Parathyroid adenoma (tissue), 2 donors: Measurements from ENCODE around the gene KSR1.
A peak's percentile ranks its signal among the peaks of the same experiment; 100 is the strongest.

Source experiments
- H2AFZ ChIP-seq: fragments of 300-600 bp; sonication (generic); one replicate; pipeline ENCODE4 v1.7.0; 2017; ENCODE audit warnings: antibody characterized with exemption, mild to moderate bottlenecking
- H3K27ac ChIP-seq: fragments of 300-600 bp; sonication (generic); one replicate; pipeline ENCODE4 v1.7.0; 2017
- H3K27me3 ChIP-seq: fragments of 300-600 bp; sonication (generic); one replicate; pipeline ENCODE4 v1.7.0; 2017; ENCODE audit warnings: low read length; ENCODE audit not compliant: control insufficient read depth, insufficient read depth
- H3K36me3 ChIP-seq: fragments of 300-600 bp; sonication (generic); one replicate; pipeline ENCODE4 v1.7.0; 2017; ENCODE audit warnings: low read length; ENCODE audit not compliant: control insufficient read depth, insufficient read depth
- H3K4me1 ChIP-seq: fragments of 300-600 bp; sonication (generic); one replicate; pipeline ENCODE4 v1.7.0; 2017; ENCODE audit warnings: control low read depth
- H3K4me2 ChIP-seq: fragments of 300-600 bp; sonication (generic); one replicate; pipeline ENCODE4 v1.7.0; 2017; ENCODE audit warnings: low read length
- H3K4me3 ChIP-seq: fragments of 300-600 bp; sonication (generic); one replicate; pipeline ENCODE4 v1.7.0; 2017; ENCODE audit warnings: low read depth, low read length
- H3K79me2 ChIP-seq: fragments of 300-600 bp; sonication (generic); one replicate; pipeline ENCODE4 v1.7.0; 2017; ENCODE audit warnings: control low read depth
- H3K9ac ChIP-seq: fragments of 300-600 bp; sonication (generic); one replicate; pipeline ENCODE4 v1.7.0; 2017; ENCODE audit warnings: mild to moderate bottlenecking
- H3K9me3 ChIP-seq: fragments of 300-600 bp; sonication (generic); one replicate; pipeline ENCODE4 v1.7.0; 2017; ENCODE audit warnings: low read length; ENCODE audit not compliant: control insufficient read depth
- TF ChIP-seq, protein P1 (sequence below): fragments of 300-600 bp; sonication (generic); IDR thresholded peaks from one replicate; pipeline ENCODE4 v1.7.0; 2017; ENCODE audit warnings: antibody characterized with exemption, mild to moderate bottlenecking
- donor health status: primary hyperparathyroidism.

The KSR1 gene

GRCh38 chr17:27560668-27561067, 104.4 kb downstream of the KSR1 start:
- Histone ChIP-seq H3K4me2 (no peak overlapping the region), H3K9ac (no peak overlapping the region), H3K27me3 (no peaks in the 10 kb centered on the region), H3K4me3 (no peak overlapping the region), H3K79me2 (peaks cover 34% of the 10 kb centered on the region), H3K4me1 (no peaks in the 10 kb centered on the region), H3K27ac (peak overlapping the region; percentile 68), H3K9me3 (no peaks in the 10 kb centered on the region), H2AFZ (no peak overlapping the region), H3K36me3 (no peaks in the 10 kb centered on the region)
- TF ChIP-seq, protein P1, sequence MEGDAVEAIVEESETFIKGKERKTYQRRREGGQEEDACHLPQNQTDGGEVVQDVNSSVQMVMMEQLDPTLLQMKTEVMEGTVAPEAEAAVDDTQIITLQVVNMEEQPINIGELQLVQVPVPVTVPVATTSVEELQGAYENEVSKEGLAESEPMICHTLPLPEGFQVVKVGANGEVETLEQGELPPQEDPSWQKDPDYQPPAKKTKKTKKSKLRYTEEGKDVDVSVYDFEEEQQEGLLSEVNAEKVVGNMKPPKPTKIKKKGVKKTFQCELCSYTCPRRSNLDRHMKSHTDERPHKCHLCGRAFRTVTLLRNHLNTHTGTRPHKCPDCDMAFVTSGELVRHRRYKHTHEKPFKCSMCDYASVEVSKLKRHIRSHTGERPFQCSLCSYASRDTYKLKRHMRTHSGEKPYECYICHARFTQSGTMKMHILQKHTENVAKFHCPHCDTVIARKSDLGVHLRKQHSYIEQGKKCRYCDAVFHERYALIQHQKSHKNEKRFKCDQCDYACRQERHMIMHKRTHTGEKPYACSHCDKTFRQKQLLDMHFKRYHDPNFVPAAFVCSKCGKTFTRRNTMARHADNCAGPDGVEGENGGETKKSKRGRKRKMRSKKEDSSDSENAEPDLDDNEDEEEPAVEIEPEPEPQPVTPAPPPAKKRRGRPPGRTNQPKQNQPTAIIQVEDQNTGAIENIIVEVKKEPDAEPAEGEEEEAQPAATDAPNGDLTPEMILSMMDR = no peak

GRCh38 chr17:27562777-27563455, 106.7 kb downstream of the KSR1 start:
- Histone ChIP-seq H3K27ac (peak overlapping the region; percentile 54), H3K4me3 (no peak overlapping the region), H3K4me2 (no peak overlapping the region), H2AFZ (no peak overlapping the region), H3K9me3 (no peaks in the 10 kb centered on the region), H3K36me3 (no peaks in the 10 kb centered on the region), H3K79me2 (peaks cover 25% of the 10 kb centered on the region), H3K9ac (no peak overlapping the region), H3K27me3 (no peaks in the 10 kb centered on the region), H3K4me1 (no peaks in the 10 kb centered on the region)
- TF ChIP-seq, protein P1 = no peak

GRCh38 chr17:27563532-27563931, 107.3 kb downstream of the KSR1 start:
- H3K9ac ChIP-seq = no peak overlapping the region
- TF ChIP-seq, protein P1 = no peak
- no peak overlapping the region for H3K4me2 ChIP-seq
- H3K27ac ChIP-seq = peak overlapping the region; percentile 54
- no peaks in the 10 kb centered on the region for H3K27me3 ChIP-seq
- no peak overlapping the region for H3K4me3 ChIP-seq
- H3K4me1 ChIP-seq = no peaks in the 10 kb centered on the region
- no peak overlapping the region for H2AFZ ChIP-seq
- peaks cover 25% of the 10 kb centered on the region for H3K79me2 ChIP-seq
- H3K9me3 ChIP-seq = no peaks in the 10 kb centered on the region
- H3K36me3 ChIP-seq = no peaks in the 10 kb centered on the region

GRCh38 chr17:27564463-27564862, 108.2 kb downstream of the KSR1 start:
- peak overlapping the region; percentile 25 for H3K27ac ChIP-seq
- peaks cover 22% of the 10 kb centered on the region for H3K79me2 ChIP-seq
- no peak overlapping the region for H3K9ac ChIP-seq
- no peaks in the 10 kb centered on the region for H3K4me1 ChIP-seq
- H3K27me3 ChIP-seq = no peaks in the 10 kb centered on the region
- H3K36me3 ChIP-seq = no peaks in the 10 kb centered on the region
- no peak overlapping the region for H3K4me2 ChIP-seq
- no peaks in the 10 kb centered on the region for H3K9me3 ChIP-seq
- TF ChIP-seq, protein P1 = no peak
- no peak overlapping the region for H2AFZ ChIP-seq
- no peak overlapping the region for H3K4me3 ChIP-seq
